K562 (cell line): Measurements from ENCODE around the gene CSF1. TPM values are rescaled to one million over a fixed set of nuclear protein-coding genes. Genes with fewer than 3 reads are reported as not detected.

Experiments
- CREB3 ChIP-seq: fragments of 450-650 bp; conservative IDR thresholded peaks from 2 replicates; pipeline ENCODE4 v1.6.1; 2016; ENCODE audit warnings: missing genetic modification characterization, low read depth, mild to moderate bottlenecking, missing compliant biosample characterization, moderate library complexity
- CTBP1 ChIP-seq: fragments of 450-650 bp; IDR thresholded peaks from 2 replicates; pipeline ENCODE4 v1.6.1; 2016; ENCODE audit warnings: borderline replicate concordance
- DACH1 ChIP-seq: fragments of 450-650 bp; IDR thresholded peaks from 2 replicates; pipeline ENCODE4 v1.6.1; 2018; ENCODE audit not compliant: partially characterized antibody
- FOSL1 ChIP-seq: fragments of 200-800 bp; sonication (Bioruptor generic); conservative IDR thresholded peaks from 2 replicates; pipeline ENCODE4 v1.6.1; 2016; ENCODE audit warnings: missing genetic modification characterization, missing compliant biosample characterization
- HDAC2 ChIP-seq: fragments of 450-650 bp; IDR thresholded peaks from 2 replicates; pipeline ENCODE4 v1.6.1; 2016; ENCODE audit warnings: mild to moderate bottlenecking
- HINFP ChIP-seq: fragments of 450-650 bp; conservative IDR thresholded peaks from 2 replicates; pipeline ENCODE4 v1.6.1; 2016; ENCODE audit warnings: missing genetic modification characterization, low read depth, mild to moderate bottlenecking, control low read depth, missing compliant biosample characterization
- MED1 ChIP-seq: sonication (generic); formaldehyde crosslinking; IDR thresholded peaks from 2 replicates; pipeline ENCODE4 v1.8.1; 2023; ENCODE audit warnings: missing genetic modification reagents, borderline replicate concordance
- NCOA6 ChIP-seq: fragments of 450-650 bp; IDR thresholded peaks from 2 replicates; pipeline ENCODE4 v1.6.1; 2017; ENCODE audit warnings: mild to moderate bottlenecking
- RBM34 ChIP-seq: fragments of 200-400 bp; formaldehyde crosslinking; IDR thresholded peaks from 2 replicates; pipeline ENCODE4 v1.6.1; 2018; ENCODE audit warnings: low read length, borderline replicate concordance; ENCODE audit not compliant: insufficient read depth
- SMARCC2 ChIP-seq: fragments of 450-650 bp; IDR thresholded peaks from 2 replicates; pipeline ENCODE4 v1.6.1; 2017; ENCODE audit warnings: antibody characterized with exemption, moderate library complexity, mild to moderate bottlenecking, low read depth
- TSC22D4 ChIP-seq: fragments of 450-650 bp; IDR thresholded peaks from 2 replicates; pipeline ENCODE4 v1.6.1; 2016; ENCODE audit warnings: missing genetic modification characterization, missing biosample characterization, control low read depth
- ZNF282 ChIP-seq: sonication (generic); formaldehyde crosslinking; IDR thresholded peaks from 2 replicates; pipeline ENCODE4 v1.8.1; 2023; ENCODE audit warnings: missing genetic modification reagents
- ZNF431 ChIP-seq: sonication (generic); formaldehyde crosslinking; IDR thresholded peaks from 2 replicates; pipeline ENCODE4 v1.8.0; 2022; ENCODE audit warnings: mild to moderate bottlenecking, missing genetic modification reagents
- ZNF586 ChIP-seq: fragments of 450-650 bp; formaldehyde crosslinking; conservative IDR thresholded peaks from 2 replicates; pipeline ENCODE4 v1.4.0; 2020; ENCODE audit warnings: mild to moderate bottlenecking, moderate library complexity
- ZNF77 ChIP-seq: fragments of 250-450 bp; sonication (Bioruptor Pico); IDR thresholded peaks from 2 replicates; pipeline ENCODE4 v1.5.0; 2020
- ZNF778 ChIP-seq: fragments of 450-650 bp; formaldehyde crosslinking; IDR thresholded peaks from 2 replicates; pipeline ENCODE4 v1.4.0; 2020; ENCODE audit warnings: mild to moderate bottlenecking, moderate library complexity
- polyA plus RNA-seq, 8 experiments: library from polyadenylated mRNA; depleted of rRNA in 4 of 8; stranded (reverse) in 5 of 8; unstranded in 3 of 8; fragments of >200 nt; fragmentation: Nextera tagmentation in 2 of 8; fragmentation: Illumina TruSeq in 1 of 8; extraction: Ambion mirVana in 2 of 8; extraction: Trizol in 1 of 8; gene quantifications; 2 replicates each; pipeline versions ENCODE4 v1.2.1 to v1.2.3, GENCODE V29; 2011 to 2014; ENCODE audit warnings: inconsistent platforms in 1 of 8, missing spikeins in 1 of 8
- total RNA-seq, 7 experiments: library from RNA; depleted of rRNA in 6 of 7; stranded (reverse); fragments of >200 nt in 6 of 7; fragmentation: Illumina TruSeq in 2 of 7; extraction: Trizol in 2 of 7; gene quantifications; 2 replicates each; pipeline versions ENCODE4 v1.2.1 to v1.2.3, GENCODE V29; 2011 to 2021; ENCODE audit warnings: low replicate concordance in 1 of 7
- TF ChIP-seq, protein P1 (sequence below), 2 experiments: fragments of 450-650 bp in 1 of 2; IDR thresholded peaks; 2 replicates each; pipeline ENCODE4 v1.6.1; 2011 to 2017; ENCODE audit warnings: low read depth in 2 of 2, antibody characterized with exemption in 1 of 2, borderline replicate concordance in 1 of 2, low read length in 1 of 2, mild to moderate bottlenecking in 1 of 2, mixed read lengths in 1 of 2; ENCODE audit not compliant: control insufficient read depth in 1 of 2
- TF ChIP-seq, protein P2 (sequence below): sonication (generic); formaldehyde crosslinking; IDR thresholded peaks from 2 replicates; pipeline ENCODE4 v1.8.0; 2023; ENCODE audit warnings: mild to moderate bottlenecking, missing genetic modification reagents

Gene CSF1
- total and polyA plus RNA-seq, 9 of the 15 experiments (the other 6 are each of a cell fraction or from before 2014, with no cell fraction given): 0.18 to 11.8 (median 2.8) TPM

- TF ChIP-seq, protein P1, sequence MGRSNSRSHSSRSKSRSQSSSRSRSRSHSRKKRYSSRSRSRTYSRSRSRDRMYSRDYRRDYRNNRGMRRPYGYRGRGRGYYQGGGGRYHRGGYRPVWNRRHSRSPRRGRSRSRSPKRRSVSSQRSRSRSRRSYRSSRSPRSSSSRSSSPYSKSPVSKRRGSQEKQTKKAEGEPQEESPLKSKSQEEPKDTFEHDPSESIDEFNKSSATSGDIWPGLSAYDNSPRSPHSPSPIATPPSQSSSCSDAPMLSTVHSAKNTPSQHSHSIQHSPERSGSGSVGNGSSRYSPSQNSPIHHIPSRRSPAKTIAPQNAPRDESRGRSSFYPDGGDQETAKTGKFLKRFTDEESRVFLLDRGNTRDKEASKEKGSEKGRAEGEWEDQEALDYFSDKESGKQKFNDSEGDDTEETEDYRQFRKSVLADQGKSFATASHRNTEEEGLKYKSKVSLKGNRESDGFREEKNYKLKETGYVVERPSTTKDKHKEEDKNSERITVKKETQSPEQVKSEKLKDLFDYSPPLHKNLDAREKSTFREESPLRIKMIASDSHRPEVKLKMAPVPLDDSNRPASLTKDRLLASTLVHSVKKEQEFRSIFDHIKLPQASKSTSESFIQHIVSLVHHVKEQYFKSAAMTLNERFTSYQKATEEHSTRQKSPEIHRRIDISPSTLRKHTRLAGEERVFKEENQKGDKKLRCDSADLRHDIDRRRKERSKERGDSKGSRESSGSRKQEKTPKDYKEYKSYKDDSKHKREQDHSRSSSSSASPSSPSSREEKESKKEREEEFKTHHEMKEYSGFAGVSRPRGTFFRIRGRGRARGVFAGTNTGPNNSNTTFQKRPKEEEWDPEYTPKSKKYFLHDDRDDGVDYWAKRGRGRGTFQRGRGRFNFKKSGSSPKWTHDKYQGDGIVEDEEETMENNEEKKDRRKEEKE (IDR thresholded peaks at IDR 0.05; ENCODE audit: borderline replicate concordance in 1 of 2, control insufficient read depth in 1 of 2, low read depth in 2 of 2, low read length in 1 of 2): 0 out of 4 replicates have a peak, but pooled peaks of 1 of the 2 experiments have one; percentile 27
- no peak for TF ChIP-seq HINFP (tag)
- TF ChIP-seq ZNF586: no peak
- TF ChIP-seq FOSL1 (tag): peak; percentile 60
- no peak for TF ChIP-seq CREB3 (tag)
- TF ChIP-seq HDAC2: peak; percentile 97
- TF ChIP-seq DACH1: no peak
- peak; percentile 78 for TF ChIP-seq SMARCC2
- TF ChIP-seq, protein P2, sequence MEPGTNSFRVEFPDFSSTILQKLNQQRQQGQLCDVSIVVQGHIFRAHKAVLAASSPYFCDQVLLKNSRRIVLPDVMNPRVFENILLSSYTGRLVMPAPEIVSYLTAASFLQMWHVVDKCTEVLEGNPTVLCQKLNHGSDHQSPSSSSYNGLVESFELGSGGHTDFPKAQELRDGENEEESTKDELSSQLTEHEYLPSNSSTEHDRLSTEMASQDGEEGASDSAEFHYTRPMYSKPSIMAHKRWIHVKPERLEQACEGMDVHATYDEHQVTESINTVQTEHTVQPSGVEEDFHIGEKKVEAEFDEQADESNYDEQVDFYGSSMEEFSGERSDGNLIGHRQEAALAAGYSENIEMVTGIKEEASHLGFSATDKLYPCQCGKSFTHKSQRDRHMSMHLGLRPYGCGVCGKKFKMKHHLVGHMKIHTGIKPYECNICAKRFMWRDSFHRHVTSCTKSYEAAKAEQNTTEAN (CRISPR knock-in tag): no peak
- TF ChIP-seq ZNF778 (CRISPR knock-in tag): no peak
- TF ChIP-seq TSC22D4 (tag): no peak
- TF ChIP-seq CTBP1: peak; percentile 96
- no peak for TF ChIP-seq MED1 (CRISPR knock-in tag)
- no peak for TF ChIP-seq RBM34
- TF ChIP-seq ZNF431: no peak
- TF ChIP-seq ZNF77: no peak
- no peak for TF ChIP-seq ZNF282 (CRISPR knock-in tag)
- no peak for TF ChIP-seq NCOA6
Observed at GRCh38 chr1:109917768-109918606, 7.3 kb downstream of the CSF1 start (continued).
